Kidney (tissue), 14 donors: ENCODE data around the gene CD200R1L. TPM values are rescaled to one million over a fixed set of nuclear protein-coding genes. Genes with fewer than 3 reads are reported as not detected.

Source experiments
- DNase-seq, 5 donors: peaks; one replicate each; pipeline ENCODE4 v3.0.0-alpha.2; 2013 to 2020
- FAIRE-seq: peaks from 2 replicates; lab custom pipeline; 2012; peaks lifted over from hg19 to GRCh38; lab: Jason Lieb, UNC
- H3K27ac ChIP-seq, 2 donors: one replicate each; pipeline ENCODE4 v1.7.0; 2013; ENCODE audit warnings: low read depth in 2 of 2, low read length in 2 of 2, inconsistent platforms in 1 of 2
- H3K27me3 ChIP-seq: one replicate; pipeline ENCODE4 v1.7.1; 2013; ENCODE audit warnings: low read length, inconsistent platforms; ENCODE audit not compliant: control insufficient read depth, insufficient read depth
- H3K36me3 ChIP-seq, 3 donors: one replicate each; pipeline versions ENCODE4 v1.7.0 to v1.7.1; 2013; ENCODE audit warnings: low read length in 3 of 3, control low read depth in 1 of 3, inconsistent platforms in 1 of 3; ENCODE audit not compliant: insufficient read depth in 3 of 3, control insufficient read depth in 2 of 3
- H3K4me1 ChIP-seq, 3 donors: one replicate each; pipeline versions ENCODE4 v1.7.0 to v1.7.1; 2013; ENCODE audit warnings: low read length in 3 of 3, inconsistent platforms in 1 of 3, low read depth in 1 of 3; ENCODE audit not compliant: control insufficient read depth in 2 of 3, insufficient read depth in 2 of 3
- H3K4me3 ChIP-seq, 3 donors: one replicate each; pipeline versions ENCODE4 v1.7.0 to v1.8.1; 2013; ENCODE audit warnings: low read length in 3 of 3, control low read depth in 1 of 3, inconsistent platforms in 1 of 3
- H3K9ac ChIP-seq, 3 donors: one replicate each; pipeline versions ENCODE4 v1.7.0 to v1.7.1; 2013; ENCODE audit warnings: low read length in 3 of 3, control low read depth in 1 of 3, inconsistent platforms in 1 of 3
- H3K9me3 ChIP-seq, 3 donors: one replicate each; pipeline versions ENCODE4 v1.7.0 to v1.7.1; 2013; ENCODE audit warnings: low read length in 3 of 3, control low read depth in 1 of 3, inconsistent platforms in 1 of 3; ENCODE audit not compliant: control insufficient read depth in 2 of 3, insufficient read depth in 1 of 3
- intact Hi-C: fragments of 100-400 bp; cut with DNase I; formaldehyde crosslinking; loops from one replicate; pipeline ENCODE4 v1.11.1; 2022
- polyA plus RNA-seq: library from polyadenylated mRNA; stranded (reverse); fragments of 350-450 nt; fragmentation: Illumina TruSeq; extraction: RNeasy Lipid Tissue Mini Kit (QIAGEN cat#74804); gene quantifications from one replicate; pipeline ENCODE4 v1.2.3, GENCODE V29; 2014; ENCODE audit warnings: low read depth, low replicate concordance; ENCODE audit not compliant: insufficient read depth
- total RNA-seq: library from RNA; stranded (reverse); fragmentation: NEBNext Ultra II Directional; extraction: Animal tissue kit (Norgen Biotek cat#: 25700); gene quantifications from one replicate; pipeline ENCODE4 v1.2.1, GENCODE V29; 2021
- TF ChIP-seq, protein P1 (sequence below): IDR thresholded peaks from 3 replicates; pipeline ENCODE4 v1.5.1; 2012; ENCODE audit warnings: mild to moderate bottlenecking, moderate library complexity, borderline replicate concordance; ENCODE audit not compliant: insufficient read depth; ENCODE audit errors: extremely low read depth
- donor health status: control.
- donor health status: control.
- donor health status: control.
- donor health status: control.
- donor health status: control.
- donor health status: DM: yes; HTN: yes; CAD: no.
- donor health status: Normal renal cell carcinoma (clear cell type).

Gene CD200R1L
- total and polyA plus RNA-seq, 2 donors from 2014 or later = not detected

DNA sequence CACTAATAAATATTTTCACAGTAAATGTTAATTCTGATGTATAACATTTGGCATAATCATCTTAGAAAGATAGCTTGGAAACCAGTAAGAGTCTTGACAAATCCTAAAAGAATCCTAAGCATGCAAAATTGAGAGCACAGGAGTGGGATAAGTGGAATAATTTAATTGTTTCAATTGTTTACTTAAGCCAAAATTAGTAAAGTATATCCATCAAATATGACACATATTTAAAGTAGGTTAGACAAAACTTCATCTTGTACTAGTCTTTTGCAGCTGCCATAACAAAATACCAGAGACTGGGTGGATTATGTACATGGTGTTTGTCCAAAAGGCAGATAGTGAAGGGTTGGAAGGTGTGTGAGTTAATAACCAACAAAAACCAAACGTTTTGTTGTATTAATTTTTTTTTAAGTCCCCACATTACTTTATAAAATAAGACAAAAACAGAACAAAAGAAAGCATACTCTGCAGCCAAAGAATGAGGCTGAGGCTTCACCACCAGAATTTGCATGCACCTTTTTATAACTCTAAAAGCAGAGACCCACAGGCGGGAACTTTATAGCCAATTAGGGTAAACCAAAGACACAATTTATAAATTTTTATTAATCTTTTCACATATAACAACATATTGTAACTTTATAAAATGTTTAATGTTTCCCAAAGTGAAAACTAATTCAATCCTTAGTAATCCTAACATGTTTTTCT, 41.9 kb upstream of the CD200R1L start:
- TF ChIP-seq, protein P1, sequence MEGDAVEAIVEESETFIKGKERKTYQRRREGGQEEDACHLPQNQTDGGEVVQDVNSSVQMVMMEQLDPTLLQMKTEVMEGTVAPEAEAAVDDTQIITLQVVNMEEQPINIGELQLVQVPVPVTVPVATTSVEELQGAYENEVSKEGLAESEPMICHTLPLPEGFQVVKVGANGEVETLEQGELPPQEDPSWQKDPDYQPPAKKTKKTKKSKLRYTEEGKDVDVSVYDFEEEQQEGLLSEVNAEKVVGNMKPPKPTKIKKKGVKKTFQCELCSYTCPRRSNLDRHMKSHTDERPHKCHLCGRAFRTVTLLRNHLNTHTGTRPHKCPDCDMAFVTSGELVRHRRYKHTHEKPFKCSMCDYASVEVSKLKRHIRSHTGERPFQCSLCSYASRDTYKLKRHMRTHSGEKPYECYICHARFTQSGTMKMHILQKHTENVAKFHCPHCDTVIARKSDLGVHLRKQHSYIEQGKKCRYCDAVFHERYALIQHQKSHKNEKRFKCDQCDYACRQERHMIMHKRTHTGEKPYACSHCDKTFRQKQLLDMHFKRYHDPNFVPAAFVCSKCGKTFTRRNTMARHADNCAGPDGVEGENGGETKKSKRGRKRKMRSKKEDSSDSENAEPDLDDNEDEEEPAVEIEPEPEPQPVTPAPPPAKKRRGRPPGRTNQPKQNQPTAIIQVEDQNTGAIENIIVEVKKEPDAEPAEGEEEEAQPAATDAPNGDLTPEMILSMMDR = no peak

DNA sequence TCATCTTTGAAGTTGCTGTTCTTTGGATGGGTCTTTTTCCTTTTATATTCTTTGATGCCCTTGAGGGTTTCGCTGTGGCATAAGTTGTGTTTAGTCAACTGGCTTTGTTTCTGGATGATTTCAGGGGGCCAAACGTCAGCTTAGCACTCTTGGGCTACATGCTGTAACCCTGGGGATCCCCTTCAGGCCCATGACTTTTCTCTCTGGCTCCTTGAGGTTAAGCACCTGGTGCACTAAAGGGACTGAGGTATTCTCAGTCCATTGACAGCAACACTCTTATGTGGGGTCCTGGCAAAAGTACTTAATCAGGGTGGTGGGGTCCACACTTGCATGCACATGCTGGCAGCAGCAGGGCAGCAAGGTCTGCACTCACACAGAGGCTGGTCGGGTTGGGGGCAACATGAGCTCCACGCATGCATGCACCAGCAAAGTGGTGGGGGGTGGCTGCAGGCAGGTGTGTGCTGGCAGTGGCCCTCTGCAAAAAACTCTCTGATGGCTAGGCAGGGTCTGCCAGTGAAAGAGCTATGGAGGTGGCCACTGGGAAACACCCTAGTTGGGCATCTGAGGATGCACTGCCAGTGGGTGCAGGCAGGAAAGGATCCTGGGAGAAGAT, 38.1 kb upstream of the CD200R1L start:
- intact Hi-C loops = no loop called here
- Histone ChIP-seq H3K27ac (no peak overlapping the region), H3K27me3 (no peaks in the 10 kb centered on the region), H3K4me1 (no peaks in the 10 kb centered on the region), H3K4me3 (no peak overlapping the region), H3K36me3 (no peaks in the 10 kb centered on the region), H3K9ac (no peak overlapping the region), H3K9me3 (no peaks in the 10 kb centered on the region)
- TF ChIP-seq, protein P1 = no peak
- DNase-seq (no peak), FAIRE-seq (no peak)

More for the DNA sequence above, 41.9 kb upstream of the CD200R1L start:
- Histone ChIP-seq H3K27me3 (no peaks in the 10 kb centered on the region), H3K27ac (no peak overlapping the region), H3K9ac (no peak overlapping the region), H3K36me3 (no peaks in the 10 kb centered on the region), H3K4me3 (no peak overlapping the region), H3K4me1 (no peaks in the 10 kb centered on the region), H3K9me3 (no peaks in the 10 kb centered on the region)
- FAIRE-seq (no peak), DNase-seq (no peak)
- intact Hi-C loops = no loop called here

DNA sequence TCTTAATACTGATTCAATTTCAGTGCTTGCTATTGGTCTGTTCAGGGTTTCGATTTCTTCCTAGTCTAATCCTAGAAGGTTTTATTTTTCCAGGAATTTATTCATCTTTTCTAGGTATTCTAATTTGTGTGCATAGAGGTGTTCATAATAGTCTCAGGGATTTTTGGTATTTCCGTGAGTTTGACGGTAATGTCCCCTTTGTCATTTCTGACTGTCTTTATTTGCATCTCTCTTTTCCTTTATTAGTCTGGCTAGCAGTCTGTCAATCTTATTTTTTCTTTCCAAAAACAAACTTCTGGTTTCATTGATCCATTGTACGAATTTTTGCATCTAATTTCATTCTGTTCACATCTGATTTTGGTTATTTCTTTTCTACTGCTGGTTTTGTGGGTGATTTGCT, 35.2 kb upstream of the CD200R1L start:
- intact Hi-C loops = no loop called here
- no peaks in the 10 kb centered on the region for H3K36me3 ChIP-seq
- no peaks in the 10 kb centered on the region for H3K4me1 ChIP-seq
- TF ChIP-seq, protein P1 = no peak
- no peak for DNase-seq
- no peak overlapping the region for H3K9ac ChIP-seq
- no peaks in the 10 kb centered on the region for H3K27me3 ChIP-seq
- no peak overlapping the region for H3K27ac ChIP-seq
- no peak overlapping the region for H3K4me3 ChIP-seq
- H3K9me3 ChIP-seq = no peaks in the 10 kb centered on the region
- no peak for FAIRE-seq
